H4 (cell line): ENCODE results near the gene TM4SF5. TPM values are rescaled to one million over a fixed set of nuclear protein-coding genes. Genes with fewer than 3 reads are reported as not detected.

Experiments used
- DNase-seq: peaks from one replicate; pipeline ENCODE4 v3.0.0-alpha.2; 2015; ENCODE audit warnings: low spot score
- total RNA-seq: library from RNA; depleted of rRNA; stranded (reverse); fragments of >200 nt; shearing (Covaris generic); gene quantifications from 2 replicates; pipeline ENCODE4 v1.2.3, GENCODE V29; 2014; rRNA removed

TM4SF5 gene, protein sequence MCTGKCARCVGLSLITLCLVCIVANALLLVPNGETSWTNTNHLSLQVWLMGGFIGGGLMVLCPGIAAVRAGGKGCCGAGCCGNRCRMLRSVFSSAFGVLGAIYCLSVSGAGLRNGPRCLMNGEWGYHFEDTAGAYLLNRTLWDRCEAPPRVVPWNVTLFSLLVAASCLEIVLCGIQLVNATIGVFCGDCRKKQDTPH
- not detected in 2 replicates for total RNA-seq

DNA sequence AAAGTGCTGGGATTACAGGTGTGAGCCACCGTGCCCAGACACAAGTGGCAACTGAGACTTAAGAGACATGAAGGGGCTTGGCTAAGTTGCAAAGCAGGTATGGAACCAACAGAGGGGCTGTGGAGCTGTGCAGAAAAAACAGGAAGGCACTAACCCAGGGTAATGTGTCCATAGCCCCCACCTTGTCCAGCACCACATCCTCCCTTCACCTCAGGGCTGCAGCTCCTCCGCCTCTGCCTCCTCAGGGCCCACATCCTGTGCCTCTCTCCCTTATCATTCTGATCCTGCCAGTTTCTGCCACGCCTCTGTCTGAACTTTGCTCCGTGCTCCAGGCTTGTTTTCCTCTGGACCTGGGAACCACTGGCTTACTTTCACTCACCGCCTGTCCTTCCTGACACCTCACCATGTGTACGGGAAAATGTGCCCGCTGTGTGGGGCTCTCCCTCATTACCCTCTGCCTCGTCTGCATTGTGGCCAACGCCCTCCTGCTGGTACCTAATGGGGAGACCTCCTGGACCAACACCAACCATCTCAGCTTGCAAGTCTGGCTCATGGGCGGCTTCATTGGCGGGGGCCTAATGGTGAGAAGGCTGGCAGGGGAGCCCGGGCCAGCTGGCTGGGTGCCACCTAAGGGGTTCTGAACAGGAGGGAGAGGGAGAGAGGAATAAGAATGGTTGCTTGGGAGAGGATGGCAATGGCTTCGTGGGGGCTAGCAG is at the start of gene TM4SF5:
Gene TM4SF5 (plus strand): TSS at position 368 of the 716 bp plus-strand sequence. CDS start 37 bp downstream, at position 405.
- DNase-seq, result no peak

DNA sequence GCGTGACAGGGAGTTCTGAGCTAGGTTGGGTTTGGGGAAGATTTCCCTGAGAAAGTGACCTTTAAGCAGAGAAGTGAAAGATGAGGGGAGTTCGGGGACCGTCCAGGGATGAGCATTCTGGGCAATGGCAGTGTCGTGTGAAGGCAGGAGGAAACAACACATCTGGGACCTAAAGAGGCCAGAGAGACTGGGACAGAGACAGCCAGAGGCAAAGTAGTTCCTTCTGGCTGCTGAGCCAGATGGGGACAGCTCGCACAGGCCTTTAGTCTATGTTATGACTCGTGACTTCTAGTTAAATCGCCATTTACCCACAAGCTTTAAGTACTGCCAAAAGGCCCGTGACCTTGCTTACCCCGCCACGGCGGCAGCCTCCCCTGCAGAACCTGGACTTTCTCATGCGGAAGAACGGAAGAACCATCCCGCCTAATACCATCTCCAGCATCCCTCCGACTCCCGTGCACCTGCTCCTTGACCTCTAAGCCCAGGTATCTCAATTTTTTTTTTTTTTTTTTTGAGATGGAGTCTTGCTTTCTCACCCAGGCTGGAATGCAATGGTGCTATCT is 48.9 kb upstream of the TM4SF5 start:
- no peak for DNase-seq

DNA sequence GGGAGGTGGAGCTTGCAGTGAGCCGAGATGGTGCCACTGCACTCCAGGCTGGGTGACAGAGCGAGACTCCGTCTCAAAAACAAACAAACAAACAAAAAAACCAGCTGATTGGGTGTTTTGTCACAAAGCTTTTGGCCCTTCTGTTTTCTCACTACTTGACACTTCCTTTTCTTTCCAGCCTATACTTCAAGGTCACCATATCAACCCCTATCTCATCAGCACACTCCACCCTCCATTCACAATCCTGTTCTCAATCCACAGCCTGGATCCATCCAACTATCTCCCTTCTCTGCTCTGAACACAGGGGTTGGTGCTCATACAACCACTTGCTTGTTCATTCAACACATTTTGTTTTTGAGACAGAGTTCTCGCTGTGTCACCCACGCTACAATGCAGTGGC is 47.0 kb upstream of the TM4SF5 start:
- DNase-seq, result no peak

DNA sequence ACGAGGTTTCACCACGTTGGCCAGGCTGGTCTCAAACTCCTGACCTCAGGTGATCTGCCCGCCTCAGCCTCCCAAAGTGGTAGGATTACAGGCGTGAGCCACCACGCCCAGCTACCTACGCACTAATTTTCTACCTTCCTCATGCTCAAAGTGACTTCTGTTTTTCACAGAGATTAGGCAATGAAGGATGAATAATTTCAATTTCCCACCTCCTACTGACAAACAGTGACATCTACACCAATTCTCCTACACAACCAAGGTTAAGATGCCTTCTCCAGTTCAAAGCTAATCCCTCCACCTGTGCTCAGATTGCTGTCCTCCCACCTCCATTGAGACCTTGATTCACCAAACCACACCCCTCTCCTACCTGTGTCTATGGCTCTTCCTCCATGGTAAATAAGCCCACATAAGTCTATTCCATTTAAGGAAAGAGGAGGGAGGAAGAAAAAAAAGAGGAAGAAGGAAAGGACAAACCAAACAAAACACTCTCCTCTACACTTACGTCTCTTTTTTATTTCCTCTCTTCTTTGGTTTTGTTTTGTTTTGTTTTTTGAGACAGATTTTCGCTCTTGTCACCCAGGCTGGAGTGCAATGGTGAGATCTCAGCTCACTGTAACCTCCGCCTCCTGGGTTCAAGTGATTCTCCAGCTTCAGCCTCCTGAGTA is 45.9 kb upstream of the TM4SF5 start:
- DNase-seq, result no peak

DNA sequence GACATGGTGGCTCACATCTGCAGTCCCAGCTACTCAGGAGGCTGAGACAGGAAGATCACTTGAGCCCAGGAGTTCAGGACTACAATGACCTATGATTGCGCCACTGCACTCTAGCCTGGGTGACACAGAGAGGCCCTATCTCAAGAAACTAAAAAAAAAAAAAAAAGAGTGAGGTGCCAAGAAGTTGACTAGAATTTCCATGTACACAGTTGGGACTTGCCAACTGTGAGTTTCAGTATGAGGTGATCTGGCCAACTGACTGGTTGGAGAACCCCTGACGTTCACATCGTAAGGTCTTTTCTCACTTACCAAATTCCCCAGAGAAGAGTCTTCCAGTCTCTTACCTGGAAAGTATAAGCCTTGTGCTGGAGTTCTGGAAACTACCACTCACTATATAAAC is 43.6 kb upstream of the TM4SF5 start:
- DNase-seq, result no peak

DNA sequence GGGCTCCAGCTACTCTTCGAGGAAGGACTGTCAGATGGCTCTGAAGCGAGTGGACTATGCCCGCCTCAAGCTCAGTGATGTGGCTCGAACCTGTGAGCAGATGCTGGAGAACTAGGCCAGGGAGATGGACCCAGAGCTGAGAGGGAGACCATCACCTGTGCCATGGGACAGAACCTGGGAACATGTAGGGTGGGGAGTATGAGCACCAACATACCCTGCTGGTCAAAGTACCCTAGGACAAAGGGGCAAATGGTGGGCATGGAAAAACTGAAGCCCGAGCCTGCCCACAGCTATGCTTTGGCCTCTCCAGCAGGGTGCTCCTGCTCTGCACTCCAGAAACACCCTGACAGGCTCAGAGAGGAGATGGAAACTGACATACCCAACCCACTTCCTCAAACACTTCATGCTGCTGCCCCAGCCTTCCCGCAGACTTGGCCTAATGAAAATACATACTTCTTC is 38.6 kb upstream of the TM4SF5 start:
- no peak for DNase-seq

DNA sequence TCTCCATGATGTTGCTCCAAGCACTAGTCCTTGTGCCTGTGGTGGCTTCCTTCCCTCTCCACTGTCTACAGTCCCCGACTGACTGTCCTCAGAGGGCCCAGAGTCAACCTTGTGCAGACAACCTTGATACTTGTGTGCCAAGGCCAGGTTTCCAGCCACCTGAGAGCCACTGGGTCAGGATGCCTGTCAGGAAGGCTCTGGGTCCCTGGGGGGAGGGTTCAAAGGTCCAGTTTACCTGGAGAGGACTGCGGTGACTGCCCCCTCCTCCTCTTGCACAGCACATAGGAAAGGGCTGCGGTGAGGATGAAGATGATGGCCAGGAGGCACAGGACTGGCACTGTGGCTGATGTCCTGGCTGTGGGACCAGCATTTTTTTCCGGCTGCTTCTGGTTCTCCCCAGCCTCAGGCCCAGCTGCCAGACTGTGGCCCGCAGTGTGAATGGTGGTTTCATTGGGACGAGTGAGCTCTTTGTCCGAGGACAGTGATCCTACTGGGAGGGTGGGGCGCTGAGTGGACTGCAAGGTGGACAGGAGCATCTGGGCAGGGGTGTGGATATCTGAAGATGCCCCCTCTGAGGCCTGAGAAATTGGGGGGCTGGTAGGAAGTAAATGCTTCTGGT is 36.7 kb upstream of the TM4SF5 start:
- DNase-seq, result no peak

DNA sequence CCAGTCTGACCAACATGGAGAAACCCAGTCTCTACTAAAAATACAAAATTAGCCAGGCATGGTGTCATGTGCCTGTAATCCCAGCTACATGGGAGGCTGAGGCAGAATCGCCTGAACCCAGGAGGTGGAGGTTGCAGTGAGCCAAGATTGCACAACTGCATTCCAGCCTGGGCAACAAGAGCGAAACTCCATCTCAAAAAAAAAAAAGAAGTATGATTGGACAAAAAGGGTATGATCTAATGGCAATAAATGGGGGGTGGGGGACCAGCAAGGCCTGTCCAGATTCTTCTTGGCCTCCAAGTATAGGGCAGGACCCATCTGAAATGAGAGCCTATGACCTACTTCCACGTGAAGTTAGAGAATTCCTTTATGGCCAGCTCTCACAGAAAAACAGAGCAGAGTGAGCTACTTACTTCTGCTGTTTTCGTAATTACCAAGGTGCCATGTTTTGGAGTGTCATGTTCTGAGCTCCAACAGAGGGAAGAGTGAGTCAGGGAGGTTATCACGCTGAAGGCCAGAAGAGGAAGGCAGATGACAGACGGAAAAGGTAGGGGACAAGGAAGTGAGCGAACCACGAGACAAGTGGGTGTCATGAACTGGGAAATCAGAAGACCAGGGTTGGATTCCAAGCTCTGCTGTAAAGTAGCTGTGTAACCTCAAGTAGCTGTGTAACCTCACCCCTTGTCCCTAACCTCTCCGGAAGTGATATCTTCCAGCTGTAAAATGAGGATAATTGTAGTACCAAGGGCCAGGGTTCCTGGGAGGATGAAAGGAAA is 35.6 kb upstream of the TM4SF5 start:
- DNase-seq, result no peak

DNA sequence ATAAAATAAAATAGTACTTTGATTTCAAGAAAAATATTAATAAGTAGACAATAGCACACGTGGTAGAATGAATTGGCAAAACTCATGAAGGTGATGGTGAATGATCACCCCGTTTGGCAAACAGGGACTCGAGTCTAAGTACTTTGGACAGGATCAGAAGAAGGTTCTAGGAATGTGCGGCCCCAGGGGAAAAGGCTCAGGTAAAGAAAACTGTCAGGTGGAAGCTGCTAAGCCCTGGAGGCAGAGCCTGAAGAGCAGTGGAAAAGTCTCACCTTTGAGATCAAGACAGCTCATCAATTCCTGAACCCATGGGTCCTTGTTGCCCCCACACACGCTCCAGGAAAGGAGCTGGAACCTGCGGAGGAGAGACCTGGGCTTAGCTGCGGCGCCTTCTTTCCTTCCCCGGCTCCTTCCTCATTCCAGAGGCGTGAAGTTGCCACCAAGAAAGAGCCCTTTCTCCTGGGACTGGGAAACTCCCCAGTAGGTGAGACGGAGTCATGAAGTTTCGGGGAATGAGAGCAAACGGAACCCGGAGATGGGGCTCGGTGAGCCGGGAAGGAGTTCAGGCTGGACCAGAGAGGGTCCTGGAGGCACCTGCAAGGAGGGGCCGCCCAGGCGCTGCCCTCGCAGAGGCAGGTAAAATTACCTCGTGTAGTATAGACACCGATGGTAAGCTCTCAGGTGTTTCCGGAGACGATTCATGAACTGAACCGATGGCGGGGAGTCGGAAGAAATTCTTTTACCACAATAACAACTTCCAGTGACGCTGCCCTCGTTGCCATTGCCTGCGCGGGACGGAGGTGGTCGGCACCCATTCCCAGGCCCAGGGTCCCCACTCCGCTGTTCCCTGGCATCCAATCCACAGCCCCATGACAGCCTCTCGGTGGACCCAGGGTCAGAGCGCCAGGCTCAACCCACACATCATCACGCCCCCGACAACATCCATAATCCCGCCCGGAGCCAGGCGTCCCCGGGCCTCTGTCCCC is 33.3 kb upstream of the TM4SF5 start:
- DNase-seq, result no peak

DNA sequence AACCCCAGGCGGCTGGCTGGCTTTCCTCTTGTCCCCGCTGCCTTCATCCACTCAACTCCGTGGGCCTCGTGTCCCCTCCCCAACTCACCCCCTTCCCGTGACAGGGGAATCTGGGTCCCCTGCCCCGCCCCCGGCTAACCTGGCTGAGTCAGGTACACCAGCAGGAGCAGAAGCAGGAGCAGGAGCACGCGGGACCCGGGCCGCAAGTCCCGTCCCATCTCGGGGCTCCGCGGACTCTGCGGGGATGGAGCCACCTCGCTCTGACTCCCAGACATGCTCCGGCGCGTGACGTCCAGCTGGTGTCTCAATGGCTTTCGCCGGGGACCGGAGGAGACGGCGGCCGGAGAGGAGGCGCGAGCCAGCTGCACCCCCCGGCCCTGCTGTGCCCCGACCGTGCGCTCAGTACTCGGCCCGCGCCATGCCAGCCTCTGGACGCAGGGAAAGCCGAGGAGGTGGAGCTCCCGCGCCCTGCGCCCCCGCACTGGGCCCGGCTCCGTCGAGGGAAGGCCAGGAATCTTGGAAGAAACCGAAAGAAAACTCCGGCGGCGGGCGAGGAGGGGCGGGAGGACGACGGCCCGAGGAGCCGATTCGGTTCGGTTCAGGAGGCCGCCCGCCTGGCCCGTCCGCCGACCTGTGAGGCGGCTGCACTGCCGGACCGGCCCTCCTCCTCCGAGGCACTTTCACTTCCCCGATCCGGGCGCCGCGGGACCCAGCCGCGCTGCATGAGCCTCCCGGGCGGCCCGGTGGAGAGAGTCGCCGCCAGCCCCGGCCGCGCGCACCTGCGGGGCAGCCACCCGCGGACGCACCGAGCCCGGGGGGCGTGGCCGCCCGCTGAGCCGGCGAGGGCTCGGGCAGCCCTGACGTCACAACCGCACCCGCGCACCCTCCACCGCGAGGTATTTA is 32.3 kb upstream of the TM4SF5 start, which contains the start of the genes CXCL16 and ZMYND15:
Gene CXCL16 (minus strand): TSS at position 807 of the 903 bp plus-strand sequence. CDS start 589 bp downstream, at position 218.
Gene ZMYND15 (plus strand): TSS at position 712 of the 903 bp plus-strand sequence. CDS start 716 bp downstream, outside the sequence.
- no peak for DNase-seq

DNA sequence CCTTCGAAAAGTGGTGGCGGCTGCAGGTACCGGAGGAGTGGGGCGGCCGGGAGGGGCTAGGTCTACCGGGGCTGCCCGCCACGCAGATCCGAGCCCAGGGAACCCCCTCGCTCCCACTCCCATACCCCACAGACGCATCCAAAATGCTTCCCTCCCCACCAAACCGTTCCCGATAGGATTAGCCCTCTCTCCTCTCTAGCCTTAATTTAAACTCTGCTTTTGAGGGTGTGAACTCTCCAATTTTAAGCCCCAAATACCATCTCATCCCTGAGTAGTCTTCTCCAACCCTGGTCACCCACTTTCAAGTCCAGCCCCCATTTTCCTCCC is 31.7 kb upstream of the TM4SF5 start:
- DNase-seq, result no peak

DNA sequence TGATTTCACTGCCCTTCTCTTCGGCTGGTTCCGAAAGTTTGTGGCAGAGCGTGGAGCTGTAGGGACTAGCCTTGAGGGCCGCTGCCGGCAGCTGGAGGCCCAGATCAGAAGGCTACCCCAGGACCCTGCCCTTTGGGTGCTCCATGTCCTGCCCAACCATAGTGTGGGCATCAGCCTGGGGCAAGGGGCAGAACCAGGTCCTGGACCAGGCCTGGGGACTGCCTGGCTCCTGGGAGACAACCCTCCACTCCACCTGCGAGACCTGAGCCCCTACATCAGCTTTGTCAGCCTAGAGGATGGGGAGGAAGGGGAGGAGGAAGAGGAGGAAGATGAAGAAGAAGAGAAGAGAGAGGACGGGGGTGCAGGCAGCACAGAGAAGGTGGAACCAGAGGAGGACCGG is 31.1 kb upstream of the TM4SF5 start:
- DNase-seq, result no peak

DNA sequence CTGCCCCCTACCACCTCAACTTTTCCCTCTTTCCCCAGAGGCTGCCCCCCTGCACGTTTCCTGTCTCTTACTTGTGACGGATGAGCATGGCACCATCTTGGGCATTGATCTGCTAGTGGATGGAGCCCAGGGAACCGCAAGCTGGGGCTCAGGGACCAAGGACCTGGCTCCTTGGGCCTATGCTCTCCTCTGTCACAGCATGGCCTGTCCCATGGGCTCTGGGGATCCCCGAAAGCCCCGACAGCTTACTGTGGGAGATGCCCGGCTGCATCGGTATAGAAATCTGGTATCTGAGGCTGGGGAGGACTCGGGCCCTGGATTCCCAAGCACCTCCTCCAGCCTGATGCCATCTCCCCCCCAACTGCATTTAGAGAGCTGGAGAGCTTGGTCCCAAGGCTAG is 30.1 kb upstream of the TM4SF5 start:
- no peak for DNase-seq

DNA sequence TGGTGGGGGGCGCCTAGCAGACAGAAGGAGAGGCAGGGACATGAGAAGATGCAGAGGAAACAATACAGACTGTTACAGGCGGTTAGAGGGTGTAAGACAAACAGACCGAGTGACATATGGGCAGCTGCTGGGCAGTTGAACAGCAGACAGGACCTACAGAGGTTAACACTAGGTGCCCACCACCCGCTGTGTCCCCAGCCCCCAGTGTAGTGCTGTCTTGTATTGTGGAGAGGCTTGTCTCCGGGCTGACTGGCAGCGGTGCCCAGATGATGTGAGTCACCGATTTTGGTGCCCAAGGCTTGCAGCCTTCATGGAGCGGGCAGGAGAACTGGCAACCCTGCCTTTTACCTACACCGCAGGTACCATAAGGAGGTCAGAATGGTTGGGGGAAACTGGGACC is 29.6 kb upstream of the TM4SF5 start:
- no peak for DNase-seq

DNA sequence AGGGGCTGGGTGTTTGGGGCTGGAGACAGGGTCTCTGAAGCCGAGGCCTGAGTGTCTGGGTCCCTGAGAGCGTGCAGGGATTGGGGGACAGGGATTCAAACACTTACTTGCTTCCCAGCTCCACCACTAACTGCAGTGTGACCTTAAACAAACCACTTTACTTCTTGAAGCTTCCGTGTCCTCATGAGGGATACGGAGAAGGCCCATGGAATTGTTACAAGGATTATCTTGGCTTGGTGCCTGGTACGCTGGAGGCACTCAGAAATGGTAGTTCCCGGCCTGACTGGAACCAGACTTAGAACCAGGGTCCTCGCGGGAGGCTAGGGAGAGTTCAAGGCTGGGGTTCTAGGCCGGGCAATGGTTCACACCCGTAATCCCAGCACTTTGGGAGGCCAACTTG is 29.1 kb upstream of the TM4SF5 start:
- no peak for DNase-seq

DNA sequence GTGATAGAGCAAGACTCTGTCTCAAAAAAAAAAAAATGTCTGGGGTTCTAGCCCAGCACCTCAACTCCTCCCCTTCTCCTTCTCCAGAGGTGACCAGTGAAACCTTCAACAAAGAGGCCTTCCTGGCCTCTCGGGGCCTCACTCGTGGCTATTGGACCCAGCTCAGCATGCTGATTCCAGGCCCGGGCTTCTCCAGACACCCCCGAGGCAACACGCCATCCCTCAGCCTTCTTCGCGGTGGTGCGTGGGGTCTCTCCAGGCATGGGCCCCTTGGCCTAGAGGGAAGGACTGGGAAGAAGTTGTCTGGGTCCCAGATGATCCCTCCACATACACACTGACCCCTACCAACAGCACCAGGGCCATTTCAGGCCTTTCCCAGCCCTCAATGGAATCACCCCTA is 28.5 kb upstream of the TM4SF5 start:
- no peak for DNase-seq

DNA sequence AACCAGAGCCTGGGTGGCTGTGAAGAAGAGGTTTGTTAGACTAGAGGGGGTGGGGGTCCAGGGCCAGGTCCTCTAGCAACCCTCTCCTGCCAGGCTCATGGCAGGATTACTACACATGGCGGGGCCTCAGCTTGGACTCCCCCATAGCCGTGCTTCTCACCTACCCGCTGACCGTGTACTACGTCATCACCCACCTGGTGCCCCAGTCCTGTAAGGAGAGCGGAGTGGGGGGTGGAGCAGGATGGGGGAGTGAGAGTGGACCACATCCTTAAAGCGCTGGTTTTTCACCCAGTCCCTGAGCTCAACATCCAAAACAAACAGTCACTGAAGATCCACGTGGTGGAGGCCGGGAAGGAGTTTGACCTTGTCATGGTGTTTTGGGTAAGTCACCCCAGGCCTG is 27.8 kb upstream of the TM4SF5 start:
- DNase-seq, result no peak

DNA sequence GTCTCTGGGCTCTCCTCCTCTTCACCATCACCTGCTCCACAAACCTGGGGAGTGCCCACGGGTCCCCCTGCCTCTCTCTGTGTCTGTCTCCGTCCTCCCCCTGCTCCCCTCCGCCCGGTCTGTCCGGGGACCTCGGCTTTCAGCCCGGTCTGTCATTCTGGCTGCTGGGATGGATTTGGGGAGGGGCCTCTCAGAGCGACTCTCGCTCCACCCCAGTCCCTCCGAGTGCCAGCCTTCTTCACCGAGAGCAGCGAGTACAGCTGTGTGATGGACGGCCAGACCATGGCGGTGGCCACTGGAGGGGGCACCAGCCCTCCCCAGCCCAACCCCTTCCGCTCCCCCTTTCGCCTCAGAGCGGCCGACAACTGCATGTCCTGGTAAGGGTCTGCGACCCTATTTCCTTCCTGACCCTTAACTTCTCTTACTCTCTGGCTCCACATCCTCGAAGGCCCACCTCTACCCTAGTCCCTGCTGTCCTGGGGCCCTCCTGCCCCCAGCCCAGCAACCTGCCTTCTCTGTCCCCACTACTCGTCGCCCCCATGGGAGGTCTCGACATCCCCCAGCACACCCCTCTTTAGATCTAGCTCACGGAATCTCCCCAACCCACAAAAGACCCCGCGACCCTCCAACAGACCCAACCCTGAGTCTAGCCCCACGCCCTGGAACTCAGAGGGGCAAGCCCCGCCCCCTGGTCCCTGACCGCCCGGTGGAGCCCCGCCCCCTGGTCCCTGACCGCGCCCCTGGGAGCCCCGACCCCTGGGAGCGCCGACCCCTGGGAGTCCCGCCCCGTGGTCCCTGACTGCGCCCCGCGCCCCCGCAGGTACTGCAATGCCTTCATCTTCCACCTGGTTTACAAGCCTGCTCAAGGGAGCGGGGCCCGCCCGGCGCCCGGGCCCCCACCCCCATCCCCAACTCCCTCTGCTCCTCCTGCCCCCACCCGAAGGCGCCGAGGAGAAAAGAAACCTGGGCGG is 26.4 kb upstream of the TM4SF5 start:
- no peak for DNase-seq
